CD14-positive monocyte (primary cell): ENCODE measurements around the gene RNF126. TPM values are rescaled to one million over a fixed set of nuclear protein-coding genes. Genes with fewer than 3 reads are reported as not detected.

Experiments used
- DNase-seq, 3 donors: peaks; one replicate each; pipeline ENCODE4 v3.0.0-alpha.2; 2011 to 2022
- H2AFZ ChIP-seq: 2 replicates; pipeline ENCODE4 v1.6.0; 2012; ENCODE audit warnings: mild to moderate bottlenecking, low read depth, low read length, inconsistent platforms; ENCODE audit not compliant: insufficient read depth, poor library complexity, severe bottlenecking
- H3K27ac ChIP-seq, 2 donors: 1 replicate in 1 of 2; 2 replicates in 1 of 2; pipeline ENCODE4 v1.5.1; 2012 to 2013; ENCODE audit warnings: low read length in 2 of 2, control low read depth in 1 of 2, inconsistent platforms in 1 of 2, low read depth in 1 of 2, mild to moderate bottlenecking in 1 of 2
- H3K27me3 ChIP-seq, 2 donors: one replicate each; pipeline versions ENCODE4 v1.6.0 to v1.6.1; 2011 to 2013; ENCODE audit warnings: low read length in 2 of 2; ENCODE audit not compliant: control insufficient read depth in 2 of 2, insufficient read depth in 2 of 2
- H3K36me3 ChIP-seq, 2 donors: replicated peaks in 1 of 2; 1 replicate in 1 of 2; 2 replicates in 1 of 2; pipeline versions ENCODE4 v1.5.1 to v1.6.1; 2012 to 2013; ENCODE audit warnings: low read length in 2 of 2, control low read depth in 1 of 2, inconsistent platforms in 1 of 2, mild to moderate bottlenecking in 1 of 2; ENCODE audit not compliant: insufficient read depth in 2 of 2, control insufficient read depth in 1 of 2
- H3K4me1 ChIP-seq, 2 donors: 1 replicate in 1 of 2; 2 replicates in 1 of 2; pipeline versions ENCODE4 v1.5.1 to v1.6.1; 2012 to 2013; ENCODE audit warnings: low read length in 2 of 2, control low read depth in 1 of 2, inconsistent platforms in 1 of 2, mild to moderate bottlenecking in 1 of 2, moderate library complexity in 1 of 2; ENCODE audit not compliant: insufficient read depth in 2 of 2, control insufficient read depth in 1 of 2
- H3K4me2 ChIP-seq: replicated peaks from 2 replicates; pipeline ENCODE3; 2012; ENCODE audit warnings: low read length, moderate library complexity, mild to moderate bottlenecking; ENCODE audit not compliant: poor library complexity, severe bottlenecking; ENCODE audit errors: extremely low read depth
- H3K4me3 ChIP-seq, 3 experiments: fragments of 200-600 bp in 1 of 3; sonication (generic) in 1 of 3; replicated peaks in 1 of 3; 1 replicate in 2 of 3; 2 replicates in 1 of 3; pipeline ENCODE4 v1.5.1; 2011 to 2013; ENCODE audit warnings: low read length in 3 of 3, mild to moderate bottlenecking in 3 of 3, control low read depth in 2 of 3, low read depth in 2 of 3, inconsistent platforms in 1 of 3, moderate library complexity in 1 of 3
- H3K79me2 ChIP-seq: 2 replicates; pipeline ENCODE4 v1.6.0; 2012; ENCODE audit warnings: mild to moderate bottlenecking, control low read depth, inconsistent platforms, low read length, moderate library complexity; ENCODE audit not compliant: insufficient read depth
- H3K9ac ChIP-seq: 2 replicates; pipeline ENCODE4 v1.6.0; 2017; ENCODE audit warnings: low read length, mild to moderate bottlenecking; ENCODE audit not compliant: insufficient read depth, poor library complexity, severe bottlenecking
- H3K9me3 ChIP-seq, 2 donors: replicated peaks in 1 of 2; 1 replicate in 1 of 2; 2 replicates in 1 of 2; pipeline versions ENCODE4 v1.5.1 to v1.6.1; 2012 to 2013; ENCODE audit warnings: low read length in 2 of 2, control low read depth in 1 of 2; ENCODE audit not compliant: control insufficient read depth in 1 of 2, insufficient read depth in 1 of 2
- H4K20me1 ChIP-seq: 2 replicates; pipeline ENCODE4 v1.6.0; 2012; ENCODE audit warnings: mild to moderate bottlenecking, low read length, control low read depth, moderate library complexity; ENCODE audit not compliant: insufficient read depth
- H3K27ac Mint-ChIP-seq, 7 donors: one replicate each; pipeline ENCODE4 v1.8.0; 2020; ENCODE audit warnings: mild to moderate bottlenecking in 7 of 7, mixed read lengths in 7 of 7, moderate library complexity in 6 of 7, inconsistent platforms in 2 of 7
- H3K27me3 Mint-ChIP-seq, 3 donors: one replicate each; pipeline ENCODE4 v1.8.0; 2021 to 2022; ENCODE audit warnings: low read depth in 3 of 3, mild to moderate bottlenecking in 3 of 3, mixed read lengths in 3 of 3, moderate library complexity in 3 of 3, inconsistent platforms in 1 of 3
- H3K36me3 Mint-ChIP-seq, 2 donors: one replicate each; pipeline ENCODE4 v1.8.0; 2020; ENCODE audit warnings: mixed read lengths in 2 of 2, inconsistent platforms in 1 of 2, mild to moderate bottlenecking in 1 of 2
- H3K4me1 Mint-ChIP-seq: one replicate; pipeline ENCODE4 v1.8.0; 2020; ENCODE audit warnings: mild to moderate bottlenecking, mixed read lengths
- H3K4me3 Mint-ChIP-seq, 2 donors: one replicate each; pipeline ENCODE4 v1.8.0; 2020; ENCODE audit warnings: mild to moderate bottlenecking in 2 of 2, mixed read lengths in 2 of 2, moderate library complexity in 1 of 2
- H3K9me3 Mint-ChIP-seq, 7 donors: one replicate each; pipeline ENCODE4 v1.8.0; 2020 to 2022; ENCODE audit warnings: mixed read lengths in 7 of 7, mild to moderate bottlenecking in 6 of 7, moderate library complexity in 6 of 7, inconsistent platforms in 2 of 7
- CTCF ChIP-seq: fragments of 200-600 bp; IDR thresholded peaks from one replicate; pipeline ENCODE4 v1.8.0; 2022; ENCODE audit warnings: antibody characterized with exemption, mild to moderate bottlenecking
- WGBS: methylation state at CpG from one replicate; pipeline ENCODE4 v1.1.5; 2013; ENCODE audit warnings: missing lambda C conversion rate; ENCODE audit not compliant: insufficient coverage; 5-methylcytosine and 5-hydroxymethylcytosine counted together
- intact Hi-C, 2 donors: fragments of 100-400 bp; cut with micrococcal nuclease; formaldehyde crosslinking; loops; one replicate each; pipeline versions ENCODE4 v1.15.0 to v1.15.1; 2023
- polyA plus RNA-seq, 3 donors: library from polyadenylated mRNA; depleted of rRNA in 1 of 3; unstranded in 2 of 3; stranded (reverse) in 1 of 3; fragments of 300-500 nt in 2 of 3; fragments of >200 nt in 1 of 3; fragmentation: Illumina TruSeq in 2 of 3; gene quantifications; 1 replicate in 2 of 3; 2 replicates in 1 of 3; pipeline ENCODE4 v1.2.3, GENCODE V29; 2012 to 2021

RNF126 gene
- polyA plus RNA-seq, 3 donors, result 29.1 to 51.6 (median 31.6) TPM

DNA sequence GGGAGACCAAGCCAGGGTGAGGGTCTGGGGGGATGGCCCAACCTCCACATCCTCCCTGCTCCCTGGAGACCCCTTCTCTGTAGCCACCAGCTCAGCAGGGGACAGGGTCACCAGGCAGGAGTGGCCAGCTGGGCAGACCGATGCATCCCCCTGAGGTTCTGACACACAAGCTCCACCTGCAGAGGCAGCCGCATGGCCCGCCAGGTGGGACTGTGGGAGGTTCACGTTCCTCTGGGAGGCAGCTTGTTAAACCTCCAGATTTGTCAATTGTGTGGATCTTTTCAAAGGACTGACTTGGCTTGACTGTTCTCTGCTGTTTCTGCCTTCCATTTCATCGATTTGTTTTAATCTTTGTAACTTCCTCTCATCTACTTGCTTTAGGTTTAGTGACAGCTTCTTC is 37.8 kb downstream of the RNF126 start:
- no peaks in the 10 kb centered on the region for H3K27me3 Mint-ChIP-seq
- WGBS, result 100% methylated on average over 2 of the region's 5 CpGs
- Histone ChIP-seq H4K20me1 (peaks cover 3% of the 10 kb centered on the region), H3K9me3 (no peaks in the 10 kb centered on the region), H3K9ac (no peak overlapping the region), H3K4me1 (no peaks in the 10 kb centered on the region), H3K27me3 (no peaks in the 10 kb centered on the region), H3K36me3 (peaks cover 35 to 70% of the 10 kb centered on the region in 2 donors), H3K79me2 (no peaks in the 10 kb centered on the region), H2AFZ (no peak overlapping the region), H3K4me3 (no peak overlapping the region), H3K27ac (no peak overlapping the region), H3K4me2 (no peak overlapping the region)
- no peaks in the 10 kb centered on the region for H3K4me1 Mint-ChIP-seq
- no peak overlapping the region for H3K4me3 Mint-ChIP-seq
- H3K27ac Mint-ChIP-seq, result no peak overlapping the region
- TF ChIP-seq CTCF, result no peak
- peaks cover 0 to 8% (median 0%) of the 10 kb centered on the region in 7 donors for H3K9me3 Mint-ChIP-seq
- DNase-seq, result no peak
- intact Hi-C loops, result no loop called here
- H3K36me3 Mint-ChIP-seq, result peaks cover 39 to 69% of the 10 kb centered on the region in 2 donors

GRCh38 chr19:624433-625109 is 38.4 kb downstream of the RNF126 start:
- no peak overlapping the region for H3K27ac Mint-ChIP-seq
- H3K27me3 Mint-ChIP-seq, result no peaks in the 10 kb centered on the region
- peaks cover 3% of the 10 kb centered on the region for H4K20me1 ChIP-seq
- H3K9me3 ChIP-seq, result no peaks in the 10 kb centered on the region
- no peak overlapping the region for H3K9ac ChIP-seq
- H3K36me3 Mint-ChIP-seq, result peaks cover 39 to 68% of the 10 kb centered on the region in 2 donors
- H3K9me3 Mint-ChIP-seq, result peaks cover 0 to 14% (median 0%) of the 10 kb centered on the region in 7 donors
- no peaks in the 10 kb centered on the region for H3K79me2 ChIP-seq
- no peak overlapping the region for H2AFZ ChIP-seq
- no peak overlapping the region for H3K4me3 ChIP-seq
- H3K4me1 ChIP-seq, result no peaks in the 10 kb centered on the region
- H3K4me1 Mint-ChIP-seq, result no peaks in the 10 kb centered on the region
- no peak overlapping the region for H3K27ac ChIP-seq
- no peak for TF ChIP-seq CTCF
- peaks cover 42 to 70% of the 10 kb centered on the region in 2 donors for H3K36me3 ChIP-seq
- no peak for DNase-seq
- no peak overlapping the region for H3K4me2 ChIP-seq
- WGBS, result 94% methylated on average over 18 of the region's 24 CpGs
- no peak overlapping the region for H3K4me3 Mint-ChIP-seq
- intact Hi-C loops, result no loop called here
- H3K27me3 ChIP-seq, result no peaks in the 10 kb centered on the region
